ENCODE data around the gene MGP. TPM values are rescaled to one million over a fixed set of nuclear protein-coding genes. Genes with fewer than 3 reads are reported as not detected.

The MGP gene
- total and polyA plus RNA-seq, 2 experiments from 2014 or later, result 117 to 561 TPM

DNA sequence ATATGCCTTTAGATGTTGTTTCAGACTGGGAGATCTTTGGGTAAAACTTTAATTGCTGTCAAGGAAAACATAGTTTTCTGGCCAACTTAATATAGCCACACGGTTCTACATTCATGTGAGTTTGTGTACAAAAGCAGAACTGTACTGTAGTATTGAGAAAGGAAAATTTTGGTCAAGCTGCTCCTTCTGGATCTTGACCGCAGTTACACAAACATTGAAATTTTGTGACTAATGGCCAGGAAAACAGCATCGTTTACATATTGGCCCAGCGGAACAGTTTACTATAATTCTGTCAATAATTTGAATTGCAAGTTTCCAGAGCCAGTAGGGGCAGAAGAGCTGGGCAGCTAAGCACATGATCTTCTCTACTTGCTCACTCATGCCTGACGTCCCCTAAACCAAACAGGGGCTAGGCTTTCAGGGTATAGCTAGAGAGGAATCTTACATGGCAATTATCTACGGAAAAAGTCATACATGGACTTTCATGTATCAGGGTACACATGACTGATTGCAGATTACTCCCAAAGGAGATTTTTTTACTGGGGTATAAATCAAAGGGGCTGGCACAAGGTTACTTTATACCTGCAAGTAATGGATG lies 31.0 kb downstream of the MGP start:
- Histone ChIP-seq H3K27me3 (no peaks in the 10 kb centered on the region), H3K4me2 (no peak overlapping the region), H3K27ac (peak overlapping the region; percentile 38), H3K79me2 (no peaks in the 10 kb centered on the region), H3K4me3 (no peak overlapping the region), H2AFZ (no peak overlapping the region), H3K9me2 (replicated peaks; ENCODE audit: insufficient read depth) (no peaks in the 10 kb centered on the region), H3K9me3 (ENCODE audit: low read depth) (no peaks in the 10 kb centered on the region), H4K20me1 (ENCODE audit: insufficient read depth, poor library complexity, severe bottlenecking) (no peaks in the 10 kb centered on the region), H3K4me1 (ENCODE audit: insufficient read depth) (no peaks in the 10 kb centered on the region), H3K36me3 (replicated peaks; ENCODE audit: insufficient read depth, low read depth) (no peaks in the 10 kb centered on the region)
- TF ChIP-seq, protein P1, sequence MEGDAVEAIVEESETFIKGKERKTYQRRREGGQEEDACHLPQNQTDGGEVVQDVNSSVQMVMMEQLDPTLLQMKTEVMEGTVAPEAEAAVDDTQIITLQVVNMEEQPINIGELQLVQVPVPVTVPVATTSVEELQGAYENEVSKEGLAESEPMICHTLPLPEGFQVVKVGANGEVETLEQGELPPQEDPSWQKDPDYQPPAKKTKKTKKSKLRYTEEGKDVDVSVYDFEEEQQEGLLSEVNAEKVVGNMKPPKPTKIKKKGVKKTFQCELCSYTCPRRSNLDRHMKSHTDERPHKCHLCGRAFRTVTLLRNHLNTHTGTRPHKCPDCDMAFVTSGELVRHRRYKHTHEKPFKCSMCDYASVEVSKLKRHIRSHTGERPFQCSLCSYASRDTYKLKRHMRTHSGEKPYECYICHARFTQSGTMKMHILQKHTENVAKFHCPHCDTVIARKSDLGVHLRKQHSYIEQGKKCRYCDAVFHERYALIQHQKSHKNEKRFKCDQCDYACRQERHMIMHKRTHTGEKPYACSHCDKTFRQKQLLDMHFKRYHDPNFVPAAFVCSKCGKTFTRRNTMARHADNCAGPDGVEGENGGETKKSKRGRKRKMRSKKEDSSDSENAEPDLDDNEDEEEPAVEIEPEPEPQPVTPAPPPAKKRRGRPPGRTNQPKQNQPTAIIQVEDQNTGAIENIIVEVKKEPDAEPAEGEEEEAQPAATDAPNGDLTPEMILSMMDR (IDR thresholded peaks at IDR 0.05; ENCODE audit: poor library complexity), result no peak
- TF ChIP-seq EZH2phosphoT487 (IDR thresholded peaks at IDR 0.05; ENCODE audit: low read depth, severe bottlenecking, unreplicated experiment) (no peak), EZH2 (IDR thresholded peaks at IDR 0.05; ENCODE audit: borderline replicate concordance) (no peak)
- 50% methylated on average over 6 of the region's 6 CpGs for WGBS (ENCODE audit: low lambda C conversion rate, missing lambda C conversion rate)
- no peak for DNase-seq (ENCODE audit: low spot score)

DNA sequence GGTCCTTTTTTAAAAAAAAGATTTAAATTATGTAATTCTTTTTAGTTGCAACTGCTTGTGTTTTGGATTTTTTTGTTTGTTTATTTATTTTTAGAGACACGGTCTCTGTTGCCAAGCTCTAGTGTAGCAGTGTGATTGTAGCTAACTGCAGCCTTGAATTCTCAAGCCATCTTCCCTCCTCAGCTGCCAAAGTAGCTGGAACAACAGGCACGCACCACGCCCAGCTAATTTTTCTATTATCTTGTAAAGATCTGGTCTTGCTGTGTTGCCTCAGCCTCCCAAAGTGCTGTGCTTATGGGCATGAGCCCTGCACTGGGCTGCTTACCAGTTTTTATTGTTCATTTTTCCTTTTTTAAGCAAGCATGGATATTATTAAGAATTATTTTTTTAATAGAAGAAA lies 31.7 kb downstream of the MGP start:
- no peak for TF ChIP-seq EZH2phosphoT487 (IDR thresholded peaks at IDR 0.05; ENCODE audit: low read depth, severe bottlenecking, unreplicated experiment)
- H3K36me3 ChIP-seq (replicated peaks; ENCODE audit: insufficient read depth, low read depth), result no peaks in the 10 kb centered on the region
- H3K27ac ChIP-seq, result peak overlapping the region; percentile 11
- H3K4me3 ChIP-seq, result no peak overlapping the region
- H3K79me2 ChIP-seq, result no peaks in the 10 kb centered on the region
- H3K27me3 ChIP-seq, result no peaks in the 10 kb centered on the region
- H2AFZ ChIP-seq, result no peak overlapping the region
- no peaks in the 10 kb centered on the region for H3K9me2 ChIP-seq (replicated peaks; ENCODE audit: insufficient read depth)
- 52% methylated on average over 3 of the region's 3 CpGs for WGBS (ENCODE audit: low lambda C conversion rate, missing lambda C conversion rate)
- no peaks in the 10 kb centered on the region for H3K9me3 ChIP-seq (ENCODE audit: low read depth)
- no peak for DNase-seq (ENCODE audit: low spot score)
- no peaks in the 10 kb centered on the region for H4K20me1 ChIP-seq (ENCODE audit: insufficient read depth, poor library complexity, severe bottlenecking)
- no peaks in the 10 kb centered on the region for H3K4me1 ChIP-seq (ENCODE audit: insufficient read depth)
- H3K4me2 ChIP-seq, result no peak overlapping the region

DNA sequence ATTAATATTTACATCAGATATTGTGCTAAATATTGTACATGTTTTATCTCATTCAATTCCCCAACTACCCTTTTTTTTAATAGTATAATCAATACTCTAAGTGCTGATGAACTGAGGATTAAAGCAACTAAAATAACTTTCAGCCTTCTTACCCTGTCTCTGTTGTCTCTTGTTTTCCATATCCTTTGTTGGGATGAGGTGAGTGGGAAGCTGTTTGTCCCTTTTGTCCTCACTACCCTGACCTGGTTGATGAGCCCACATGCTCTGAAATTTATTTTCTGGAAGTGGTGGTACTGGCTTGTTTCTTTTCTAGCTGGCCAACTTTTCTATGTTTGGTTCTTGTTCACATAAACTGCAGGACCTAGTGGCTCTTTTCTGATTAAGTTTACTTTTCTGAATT lies 32.8 kb downstream of the MGP start:
- H3K4me2 ChIP-seq, result no peak overlapping the region
- no peaks in the 10 kb centered on the region for H3K36me3 ChIP-seq (replicated peaks; ENCODE audit: insufficient read depth, low read depth)
- no peaks in the 10 kb centered on the region for H3K9me2 ChIP-seq (replicated peaks; ENCODE audit: insufficient read depth)
- no peak for DNase-seq (ENCODE audit: low spot score)
- H4K20me1 ChIP-seq (ENCODE audit: insufficient read depth, poor library complexity, severe bottlenecking), result no peaks in the 10 kb centered on the region
- H3K79me2 ChIP-seq, result no peaks in the 10 kb centered on the region
- TF ChIP-seq, protein P1 (IDR thresholded peaks at IDR 0.05; ENCODE audit: poor library complexity), result no peak
- TF ChIP-seq EZH2 (IDR thresholded peaks at IDR 0.05; ENCODE audit: borderline replicate concordance) (no peak), EZH2phosphoT487 (IDR thresholded peaks at IDR 0.05; ENCODE audit: low read depth, severe bottlenecking, unreplicated experiment) (no peak)
- no peak overlapping the region for H2AFZ ChIP-seq
- H3K4me3 ChIP-seq, result no peak overlapping the region
- H3K4me1 ChIP-seq (ENCODE audit: insufficient read depth), result no peaks in the 10 kb centered on the region
- no peak overlapping the region for H3K27ac ChIP-seq
- H3K27me3 ChIP-seq, result no peaks in the 10 kb centered on the region
- no peaks in the 10 kb centered on the region for H3K9me3 ChIP-seq (ENCODE audit: low read depth)

DNA sequence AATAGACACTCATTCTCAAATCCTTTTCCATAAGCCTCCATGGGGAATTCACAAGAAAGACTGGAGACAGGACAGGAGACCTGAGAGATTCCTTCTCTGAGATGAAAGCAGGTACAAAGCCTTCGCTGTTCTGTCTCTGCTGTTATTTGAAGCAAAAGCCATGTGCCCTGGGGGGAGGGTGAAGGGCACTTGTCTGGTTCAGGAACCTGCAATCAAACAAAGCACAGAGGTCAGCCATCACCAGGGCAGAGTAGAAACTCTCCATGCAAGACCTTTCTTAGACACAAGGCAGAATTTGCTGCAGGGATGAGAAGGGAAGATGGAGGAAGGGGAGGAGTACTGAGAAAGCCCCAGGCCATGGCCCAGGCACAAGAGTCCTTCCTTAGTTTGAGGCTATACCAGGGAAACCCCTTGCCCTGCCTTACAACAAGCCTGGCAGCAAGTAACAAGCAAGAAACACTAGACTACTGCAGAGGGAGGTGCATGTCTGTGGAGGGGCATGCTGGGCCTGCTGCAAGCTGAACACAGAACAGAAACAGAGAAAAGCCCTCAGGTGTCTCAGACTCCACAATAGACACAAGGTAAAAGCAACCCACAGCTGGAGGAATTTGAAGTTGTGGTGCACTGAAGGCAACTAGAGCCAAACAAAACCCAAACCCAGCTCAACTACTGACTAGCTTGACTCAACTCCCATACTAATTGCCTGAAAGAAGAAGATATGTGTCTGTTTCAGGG lies 34.6 kb downstream of the MGP start:
- no peaks in the 10 kb centered on the region for H3K9me3 ChIP-seq (ENCODE audit: low read depth)
- no peak overlapping the region for H3K4me2 ChIP-seq
- H2AFZ ChIP-seq, result no peak overlapping the region
- DNase-seq (ENCODE audit: low spot score), result no peak
- H3K27ac ChIP-seq, result no peak overlapping the region
- no peaks in the 10 kb centered on the region for H3K36me3 ChIP-seq (replicated peaks; ENCODE audit: insufficient read depth, low read depth)
- H3K9me2 ChIP-seq (replicated peaks; ENCODE audit: insufficient read depth), result no peaks in the 10 kb centered on the region
- H4K20me1 ChIP-seq (ENCODE audit: insufficient read depth, poor library complexity, severe bottlenecking), result no peaks in the 10 kb centered on the region
- 84% methylated on average over 1 of the region's 1 CpG for WGBS (ENCODE audit: low lambda C conversion rate, missing lambda C conversion rate)
- TF ChIP-seq, protein P1 (IDR thresholded peaks at IDR 0.05; ENCODE audit: poor library complexity), result no peak
- no peak for TF ChIP-seq EZH2 (IDR thresholded peaks at IDR 0.05; ENCODE audit: borderline replicate concordance)
- TF ChIP-seq EZH2phosphoT487 (IDR thresholded peaks at IDR 0.05; ENCODE audit: low read depth, severe bottlenecking, unreplicated experiment), result no peak
- no peaks in the 10 kb centered on the region for H3K27me3 ChIP-seq
- peaks cover 3% of the 10 kb centered on the region for H3K4me1 ChIP-seq (ENCODE audit: insufficient read depth)
- no peaks in the 10 kb centered on the region for H3K79me2 ChIP-seq
- no peak overlapping the region for H3K4me3 ChIP-seq

All from hepatocyte (in vitro differentiated cells).